Measurements from ENCODE around the gene PLXDC1.

- no peak for TF ChIP-seq CTCF (IDR thresholded peaks at IDR 0.05; ENCODE audit: insufficient read depth, low read length)
- TF ChIP-seq GABPA (IDR thresholded peaks at IDR 0.05; ENCODE audit: low read depth): no peak
- TF ChIP-seq POLR2AphosphoS5 (IDR thresholded peaks at IDR 0.05; ENCODE audit: low read depth): no peak
- TF ChIP-seq SPI1 (IDR thresholded peaks at IDR 0.05; ENCODE audit: borderline replicate concordance, low read depth): no peak
- TF ChIP-seq, protein P1, sequence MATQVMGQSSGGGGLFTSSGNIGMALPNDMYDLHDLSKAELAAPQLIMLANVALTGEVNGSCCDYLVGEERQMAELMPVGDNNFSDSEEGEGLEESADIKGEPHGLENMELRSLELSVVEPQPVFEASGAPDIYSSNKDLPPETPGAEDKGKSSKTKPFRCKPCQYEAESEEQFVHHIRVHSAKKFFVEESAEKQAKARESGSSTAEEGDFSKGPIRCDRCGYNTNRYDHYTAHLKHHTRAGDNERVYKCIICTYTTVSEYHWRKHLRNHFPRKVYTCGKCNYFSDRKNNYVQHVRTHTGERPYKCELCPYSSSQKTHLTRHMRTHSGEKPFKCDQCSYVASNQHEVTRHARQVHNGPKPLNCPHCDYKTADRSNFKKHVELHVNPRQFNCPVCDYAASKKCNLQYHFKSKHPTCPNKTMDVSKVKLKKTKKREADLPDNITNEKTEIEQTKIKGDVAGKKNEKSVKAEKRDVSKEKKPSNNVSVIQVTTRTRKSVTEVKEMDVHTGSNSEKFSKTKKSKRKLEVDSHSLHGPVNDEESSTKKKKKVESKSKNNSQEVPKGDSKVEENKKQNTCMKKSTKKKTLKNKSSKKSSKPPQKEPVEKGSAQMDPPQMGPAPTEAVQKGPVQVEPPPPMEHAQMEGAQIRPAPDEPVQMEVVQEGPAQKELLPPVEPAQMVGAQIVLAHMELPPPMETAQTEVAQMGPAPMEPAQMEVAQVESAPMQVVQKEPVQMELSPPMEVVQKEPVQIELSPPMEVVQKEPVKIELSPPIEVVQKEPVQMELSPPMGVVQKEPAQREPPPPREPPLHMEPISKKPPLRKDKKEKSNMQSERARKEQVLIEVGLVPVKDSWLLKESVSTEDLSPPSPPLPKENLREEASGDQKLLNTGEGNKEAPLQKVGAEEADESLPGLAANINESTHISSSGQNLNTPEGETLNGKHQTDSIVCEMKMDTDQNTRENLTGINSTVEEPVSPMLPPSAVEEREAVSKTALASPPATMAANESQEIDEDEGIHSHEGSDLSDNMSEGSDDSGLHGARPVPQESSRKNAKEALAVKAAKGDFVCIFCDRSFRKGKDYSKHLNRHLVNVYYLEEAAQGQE (IDR thresholded peaks at IDR 0.05; ENCODE audit: insufficient replicate concordance, low read depth): no peak
Observed at GRCh38 chr17:39082482-39082881, 69.0 kb downstream of the PLXDC1 start.
